ENCODE data around the gene RORB. TPM values are rescaled to one million over a fixed set of nuclear protein-coding genes. Genes with fewer than 3 reads are reported as not detected.

Gene RORB
- polyA plus RNA-seq, 1 donor from 2014 or later, result 0.77 TPM

DNA sequence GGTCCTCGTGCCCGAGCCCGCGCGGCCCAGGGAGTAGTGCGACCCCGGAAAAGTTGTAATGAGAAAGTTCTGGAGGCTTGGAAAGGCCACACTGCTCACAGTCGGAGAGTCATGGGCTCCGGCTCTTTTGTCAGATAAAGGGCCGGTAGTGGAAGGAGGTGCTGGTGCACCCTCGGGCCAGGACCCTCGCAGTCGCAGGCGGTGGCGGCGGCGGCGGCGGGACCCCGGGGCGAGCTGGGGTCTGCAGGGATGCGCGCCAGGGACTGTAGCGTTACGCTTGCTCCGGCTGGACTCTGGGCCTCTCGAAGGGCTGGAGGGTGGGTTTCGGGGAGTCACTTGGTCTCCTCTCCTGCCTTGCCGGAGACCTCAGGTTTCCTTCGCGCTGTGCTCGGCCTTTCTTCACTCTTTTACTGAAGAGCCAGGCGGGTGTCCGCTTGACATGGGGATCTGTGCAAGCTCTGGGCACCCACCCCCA, 1.5 kb downstream of the RORB start:
- Histone ChIP-seq H3K79me2 (replicated peaks; ENCODE audit: insufficient read depth, low read length) (peaks cover 3% of the 10 kb centered on the region), H3K9me3 (ENCODE audit: low read length) (no peaks in the 10 kb centered on the region), H4K20me1 (ENCODE audit: insufficient read depth) (no peaks in the 10 kb centered on the region), H3K27me3 (ENCODE audit: insufficient read depth, low read depth, low read length) (peaks cover 63% of the 10 kb centered on the region), H2AFZ (ENCODE audit: low read depth, low read length) (no peak overlapping the region), H3K27ac (ENCODE audit: low read length) (no peak overlapping the region), H3K9me2 (ENCODE audit: insufficient read depth, low read length) (no peaks in the 10 kb centered on the region), H3K36me3 (ENCODE audit: insufficient read depth, low read length) (no peaks in the 10 kb centered on the region), H3F3A (ENCODE audit: insufficient read depth, low read length, poor library complexity, severe bottlenecking) (no peaks in the 10 kb centered on the region), H3K4me3 (ENCODE audit: low read length) (peak overlapping the region; percentile 82), H3K4me2 (ENCODE audit: low read length) (peak overlapping the region; percentile 77), H3K9ac (ENCODE audit: low read length) (peak overlapping the region; percentile 47)
- no peak for TF ChIP-seq MXI1 (conservative IDR thresholded peaks at IDR 0.05; ENCODE audit: poor library complexity, severe bottlenecking)
- TF ChIP-seq, protein P1, sequence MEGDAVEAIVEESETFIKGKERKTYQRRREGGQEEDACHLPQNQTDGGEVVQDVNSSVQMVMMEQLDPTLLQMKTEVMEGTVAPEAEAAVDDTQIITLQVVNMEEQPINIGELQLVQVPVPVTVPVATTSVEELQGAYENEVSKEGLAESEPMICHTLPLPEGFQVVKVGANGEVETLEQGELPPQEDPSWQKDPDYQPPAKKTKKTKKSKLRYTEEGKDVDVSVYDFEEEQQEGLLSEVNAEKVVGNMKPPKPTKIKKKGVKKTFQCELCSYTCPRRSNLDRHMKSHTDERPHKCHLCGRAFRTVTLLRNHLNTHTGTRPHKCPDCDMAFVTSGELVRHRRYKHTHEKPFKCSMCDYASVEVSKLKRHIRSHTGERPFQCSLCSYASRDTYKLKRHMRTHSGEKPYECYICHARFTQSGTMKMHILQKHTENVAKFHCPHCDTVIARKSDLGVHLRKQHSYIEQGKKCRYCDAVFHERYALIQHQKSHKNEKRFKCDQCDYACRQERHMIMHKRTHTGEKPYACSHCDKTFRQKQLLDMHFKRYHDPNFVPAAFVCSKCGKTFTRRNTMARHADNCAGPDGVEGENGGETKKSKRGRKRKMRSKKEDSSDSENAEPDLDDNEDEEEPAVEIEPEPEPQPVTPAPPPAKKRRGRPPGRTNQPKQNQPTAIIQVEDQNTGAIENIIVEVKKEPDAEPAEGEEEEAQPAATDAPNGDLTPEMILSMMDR (IDR thresholded peaks at IDR 0.05; ENCODE audit: poor library complexity, severe bottlenecking), result no peak

DNA sequence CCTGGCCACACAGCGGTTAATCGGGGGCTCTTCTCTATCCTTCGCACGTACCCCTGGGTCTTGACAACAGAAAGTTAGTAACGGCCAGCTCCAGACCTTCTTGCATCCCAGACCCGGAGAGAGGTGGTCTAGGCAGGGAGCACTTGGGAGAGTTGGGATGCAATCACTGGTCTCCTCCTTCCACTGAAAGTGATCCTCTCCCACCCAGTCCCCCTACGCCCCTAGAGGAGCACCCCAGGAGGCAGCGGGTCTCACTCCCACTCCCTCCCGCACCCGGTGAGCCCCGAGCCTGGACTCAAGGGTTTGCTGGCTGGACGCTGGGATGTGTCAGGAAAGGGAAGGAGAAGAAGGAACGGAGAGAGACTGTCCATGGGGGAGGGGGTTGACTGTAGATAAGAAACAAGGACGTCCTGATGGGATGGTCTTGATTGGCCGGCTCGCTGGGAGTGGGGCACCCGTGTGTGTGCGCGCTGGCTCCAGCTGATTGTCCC, 2.0 kb downstream of the RORB start:
- Histone ChIP-seq H3K9ac (ENCODE audit: low read length) (peak overlapping the region; percentile 3), H3K9me2 (ENCODE audit: insufficient read depth, low read length) (no peaks in the 10 kb centered on the region), H4K20me1 (ENCODE audit: insufficient read depth) (no peaks in the 10 kb centered on the region), H3K4me2 (ENCODE audit: low read length) (peak overlapping the region; percentile 77), H3K27ac (ENCODE audit: low read length) (no peak overlapping the region), H3K79me2 (replicated peaks; ENCODE audit: insufficient read depth, low read length) (peaks cover 3% of the 10 kb centered on the region), H3K9me3 (ENCODE audit: low read length) (no peaks in the 10 kb centered on the region), H3F3A (ENCODE audit: insufficient read depth, low read length, poor library complexity, severe bottlenecking) (no peaks in the 10 kb centered on the region), H3K27me3 (ENCODE audit: insufficient read depth, low read depth, low read length) (peaks cover 63% of the 10 kb centered on the region), H2AFZ (ENCODE audit: low read depth, low read length) (no peak overlapping the region), H3K4me3 (ENCODE audit: low read length) (peak overlapping the region; percentile 82), H3K36me3 (ENCODE audit: insufficient read depth, low read length) (no peaks in the 10 kb centered on the region)
- TF ChIP-seq EZH2 (IDR thresholded peaks at IDR 0.05; ENCODE audit: borderline replicate concordance, insufficient read depth, low read length, poor library complexity, severe bottlenecking), result no peak
- TF ChIP-seq TAF1 (IDR thresholded peaks at IDR 0.05; ENCODE audit: low read depth), result no peak
- no peak for TF ChIP-seq SMC3 (conservative IDR thresholded peaks at IDR 0.05; ENCODE audit: poor library complexity)
- TF ChIP-seq, protein P2, sequence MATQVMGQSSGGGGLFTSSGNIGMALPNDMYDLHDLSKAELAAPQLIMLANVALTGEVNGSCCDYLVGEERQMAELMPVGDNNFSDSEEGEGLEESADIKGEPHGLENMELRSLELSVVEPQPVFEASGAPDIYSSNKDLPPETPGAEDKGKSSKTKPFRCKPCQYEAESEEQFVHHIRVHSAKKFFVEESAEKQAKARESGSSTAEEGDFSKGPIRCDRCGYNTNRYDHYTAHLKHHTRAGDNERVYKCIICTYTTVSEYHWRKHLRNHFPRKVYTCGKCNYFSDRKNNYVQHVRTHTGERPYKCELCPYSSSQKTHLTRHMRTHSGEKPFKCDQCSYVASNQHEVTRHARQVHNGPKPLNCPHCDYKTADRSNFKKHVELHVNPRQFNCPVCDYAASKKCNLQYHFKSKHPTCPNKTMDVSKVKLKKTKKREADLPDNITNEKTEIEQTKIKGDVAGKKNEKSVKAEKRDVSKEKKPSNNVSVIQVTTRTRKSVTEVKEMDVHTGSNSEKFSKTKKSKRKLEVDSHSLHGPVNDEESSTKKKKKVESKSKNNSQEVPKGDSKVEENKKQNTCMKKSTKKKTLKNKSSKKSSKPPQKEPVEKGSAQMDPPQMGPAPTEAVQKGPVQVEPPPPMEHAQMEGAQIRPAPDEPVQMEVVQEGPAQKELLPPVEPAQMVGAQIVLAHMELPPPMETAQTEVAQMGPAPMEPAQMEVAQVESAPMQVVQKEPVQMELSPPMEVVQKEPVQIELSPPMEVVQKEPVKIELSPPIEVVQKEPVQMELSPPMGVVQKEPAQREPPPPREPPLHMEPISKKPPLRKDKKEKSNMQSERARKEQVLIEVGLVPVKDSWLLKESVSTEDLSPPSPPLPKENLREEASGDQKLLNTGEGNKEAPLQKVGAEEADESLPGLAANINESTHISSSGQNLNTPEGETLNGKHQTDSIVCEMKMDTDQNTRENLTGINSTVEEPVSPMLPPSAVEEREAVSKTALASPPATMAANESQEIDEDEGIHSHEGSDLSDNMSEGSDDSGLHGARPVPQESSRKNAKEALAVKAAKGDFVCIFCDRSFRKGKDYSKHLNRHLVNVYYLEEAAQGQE (IDR thresholded peaks at IDR 0.05; ENCODE audit: borderline replicate concordance), result no peak
- TF ChIP-seq, protein P1 (IDR thresholded peaks at IDR 0.05; ENCODE audit: poor library complexity, severe bottlenecking), result no peak
- no peak for TF ChIP-seq RAD21 (conservative IDR thresholded peaks at IDR 0.05)
- TF ChIP-seq EP300 (conservative IDR thresholded peaks at IDR 0.05; ENCODE audit: poor library complexity, severe bottlenecking), result no peak
- TF ChIP-seq MXI1 (conservative IDR thresholded peaks at IDR 0.05; ENCODE audit: poor library complexity, severe bottlenecking), result no peak
- TF ChIP-seq POLR2AphosphoS5 (IDR thresholded peaks at IDR 0.05), result no peak

Measured in neural cell (in vitro differentiated cells).